22Rv1 (cell line): ENCODE results near the gene SBNO2.

Experiments used
- ZFX ChIP-seq: fragments of 450-650 bp; IDR thresholded peaks from 2 replicates; pipeline ENCODE4 v1.6.1; 2017; ENCODE audit warnings: antibody characterized with exemption, borderline replicate concordance
- TF ChIP-seq, protein P1 (sequence below): fragments of 450-650 bp; IDR thresholded peaks from 2 replicates; pipeline ENCODE4 v1.5.1; 2017; ENCODE audit warnings: mild to moderate bottlenecking

DNA sequence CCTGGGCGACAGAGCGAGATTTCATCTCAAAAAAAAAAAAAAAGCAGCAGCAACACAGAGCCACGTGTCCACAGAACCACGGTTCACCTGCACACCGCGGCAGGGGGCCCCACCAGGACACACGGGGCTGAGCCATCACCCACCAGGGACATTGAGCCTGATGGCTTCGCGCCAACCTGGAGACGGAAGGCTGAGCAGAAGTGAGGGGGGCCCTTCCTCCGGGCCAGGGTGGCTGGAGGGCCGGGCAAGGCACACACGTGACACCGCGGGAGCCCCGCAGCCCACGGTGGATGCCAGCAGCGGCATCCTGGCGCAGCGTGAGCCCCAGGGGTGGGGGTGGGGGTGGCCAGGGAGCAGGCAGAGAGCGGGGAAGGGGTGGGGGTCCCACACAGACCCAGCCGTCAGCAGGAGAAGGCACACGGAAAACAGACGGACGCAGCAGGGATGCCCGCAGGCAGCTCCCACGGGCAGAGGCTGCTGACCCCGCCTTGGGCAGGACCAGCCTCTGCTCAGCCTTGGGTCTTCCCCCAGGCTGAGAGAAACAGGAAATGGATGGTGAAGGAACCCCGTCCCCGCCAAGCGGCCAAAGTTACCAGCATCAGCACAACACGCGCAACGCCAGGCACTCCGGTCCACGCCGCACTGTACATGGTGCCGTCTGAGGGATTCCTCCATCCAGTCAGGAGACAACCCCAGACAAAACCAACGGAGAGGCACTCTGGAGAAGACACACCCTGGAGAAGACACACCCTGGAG, 33.6 kb downstream of the SBNO2 start:
- TF ChIP-seq, protein P1, sequence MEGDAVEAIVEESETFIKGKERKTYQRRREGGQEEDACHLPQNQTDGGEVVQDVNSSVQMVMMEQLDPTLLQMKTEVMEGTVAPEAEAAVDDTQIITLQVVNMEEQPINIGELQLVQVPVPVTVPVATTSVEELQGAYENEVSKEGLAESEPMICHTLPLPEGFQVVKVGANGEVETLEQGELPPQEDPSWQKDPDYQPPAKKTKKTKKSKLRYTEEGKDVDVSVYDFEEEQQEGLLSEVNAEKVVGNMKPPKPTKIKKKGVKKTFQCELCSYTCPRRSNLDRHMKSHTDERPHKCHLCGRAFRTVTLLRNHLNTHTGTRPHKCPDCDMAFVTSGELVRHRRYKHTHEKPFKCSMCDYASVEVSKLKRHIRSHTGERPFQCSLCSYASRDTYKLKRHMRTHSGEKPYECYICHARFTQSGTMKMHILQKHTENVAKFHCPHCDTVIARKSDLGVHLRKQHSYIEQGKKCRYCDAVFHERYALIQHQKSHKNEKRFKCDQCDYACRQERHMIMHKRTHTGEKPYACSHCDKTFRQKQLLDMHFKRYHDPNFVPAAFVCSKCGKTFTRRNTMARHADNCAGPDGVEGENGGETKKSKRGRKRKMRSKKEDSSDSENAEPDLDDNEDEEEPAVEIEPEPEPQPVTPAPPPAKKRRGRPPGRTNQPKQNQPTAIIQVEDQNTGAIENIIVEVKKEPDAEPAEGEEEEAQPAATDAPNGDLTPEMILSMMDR = no peak
- TF ChIP-seq ZFX = no peak
